Gastrocnemius medialis (tissue), 4 donors: ENCODE measurements around the gene SMARCAL1.

Source experiments
- POLR2A ChIP-seq, 2 donors: fragments of 450-650 bp; IDR thresholded peaks; one replicate each; pipeline ENCODE4 v1.6.1; 2017; ENCODE audit warnings: antibody characterized with exemption in 2 of 2, mild to moderate bottlenecking in 2 of 2, moderate library complexity in 2 of 2
- TF ChIP-seq, protein P1 (sequence below), 5 experiments: fragments of 450-650 bp in 3 of 5; fragments of 200-600 bp in 2 of 5; sonication (generic) in 2 of 5; IDR thresholded peaks in 4 of 5; conservative IDR thresholded peaks in 1 of 5; 1 replicate in 4 of 5; 2 replicates in 1 of 5; pipeline ENCODE4 v1.5.1; 2016 to 2019; ENCODE audit warnings: antibody characterized with exemption in 5 of 5, mild to moderate bottlenecking in 3 of 5, moderate library complexity in 3 of 5

DNA sequence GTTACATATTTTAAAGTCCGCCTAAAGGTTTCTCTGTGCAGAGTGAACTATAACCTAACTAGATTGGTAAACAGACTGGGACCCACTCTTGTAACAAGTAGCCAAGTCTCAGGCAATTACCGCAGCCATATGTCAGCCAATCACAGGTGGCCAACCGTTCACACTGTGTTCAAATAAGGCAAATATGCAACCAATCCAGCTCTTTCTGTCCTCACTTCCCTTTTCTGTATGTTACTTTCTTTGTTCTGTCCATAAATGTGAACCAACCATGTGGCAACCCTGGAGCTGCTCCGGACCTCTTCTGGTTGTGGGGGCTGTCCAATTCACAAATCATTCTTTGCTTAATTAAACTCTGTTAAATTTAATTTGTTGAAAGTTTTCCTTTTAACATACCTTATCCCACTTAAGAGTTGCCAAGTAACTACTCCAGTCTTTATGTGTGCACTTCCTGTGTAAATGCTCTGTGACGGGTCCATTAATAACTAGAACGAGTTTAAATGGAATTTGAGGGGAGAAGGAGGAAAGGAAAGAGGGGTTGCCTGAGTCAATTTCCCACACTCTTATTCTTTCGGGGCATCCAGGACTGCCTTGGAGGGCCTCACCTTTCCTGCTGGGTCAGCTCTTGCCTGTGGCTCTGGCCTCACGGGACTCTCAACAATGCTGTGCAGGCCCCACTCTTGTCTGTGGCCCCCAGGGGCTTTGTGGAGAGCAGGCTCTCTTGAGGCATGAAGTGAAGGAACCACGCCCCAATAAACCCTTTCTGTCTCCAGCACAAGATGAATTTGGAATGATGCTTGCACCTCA is 79.7 kb downstream of the SMARCAL1 start:
- TF ChIP-seq, protein P1, sequence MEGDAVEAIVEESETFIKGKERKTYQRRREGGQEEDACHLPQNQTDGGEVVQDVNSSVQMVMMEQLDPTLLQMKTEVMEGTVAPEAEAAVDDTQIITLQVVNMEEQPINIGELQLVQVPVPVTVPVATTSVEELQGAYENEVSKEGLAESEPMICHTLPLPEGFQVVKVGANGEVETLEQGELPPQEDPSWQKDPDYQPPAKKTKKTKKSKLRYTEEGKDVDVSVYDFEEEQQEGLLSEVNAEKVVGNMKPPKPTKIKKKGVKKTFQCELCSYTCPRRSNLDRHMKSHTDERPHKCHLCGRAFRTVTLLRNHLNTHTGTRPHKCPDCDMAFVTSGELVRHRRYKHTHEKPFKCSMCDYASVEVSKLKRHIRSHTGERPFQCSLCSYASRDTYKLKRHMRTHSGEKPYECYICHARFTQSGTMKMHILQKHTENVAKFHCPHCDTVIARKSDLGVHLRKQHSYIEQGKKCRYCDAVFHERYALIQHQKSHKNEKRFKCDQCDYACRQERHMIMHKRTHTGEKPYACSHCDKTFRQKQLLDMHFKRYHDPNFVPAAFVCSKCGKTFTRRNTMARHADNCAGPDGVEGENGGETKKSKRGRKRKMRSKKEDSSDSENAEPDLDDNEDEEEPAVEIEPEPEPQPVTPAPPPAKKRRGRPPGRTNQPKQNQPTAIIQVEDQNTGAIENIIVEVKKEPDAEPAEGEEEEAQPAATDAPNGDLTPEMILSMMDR (IDR thresholded peaks at IDR 0.05 in 4 of 5, conservative IDR thresholded peaks at IDR 0.05 in 1 of 5), result no peak
- no peak for TF ChIP-seq POLR2A (IDR thresholded peaks at IDR 0.05)
